H1 (cell line): ENCODE results near the gene TLL2. TPM values are rescaled to one million over a fixed set of nuclear protein-coding genes. Genes with fewer than 3 reads are reported as not detected.

ENCODE experiments used
- ASH2L ChIP-seq: fragments of 200-600, 300-600 bp; sonication (generic); IDR thresholded peaks from one replicate; pipeline ENCODE4 v1.7.1; 2017; ENCODE audit warnings: low read length
- GABPA ChIP-seq: IDR thresholded peaks from 2 replicates; pipeline ENCODE4 v1.6.1; 2011; ENCODE audit warnings: mild to moderate bottlenecking, low read length, moderate library complexity, borderline replicate concordance; ENCODE audit not compliant: insufficient read depth
- SP2 ChIP-seq: IDR thresholded peaks from 2 replicates; pipeline ENCODE4 v1.6.1; 2012; ENCODE audit warnings: mild to moderate bottlenecking, low read length, inconsistent platforms
- TEAD4 ChIP-seq: IDR thresholded peaks from 2 replicates; pipeline ENCODE4 v1.6.1; 2012; ENCODE audit warnings: low read depth, low read length, inconsistent platforms, mixed read lengths
- polyA plus RNA-seq, 7 experiments: library from polyadenylated mRNA; depleted of rRNA in 3 of 7; stranded (reverse) in 5 of 7; unstranded in 2 of 7; fragments of >200 nt in 5 of 7; fragments of 200-250 nt in 2 of 7; gene quantifications; 1 replicate in 5 of 7; 2 replicates in 1 of 7; 4 replicates in 1 of 7; pipeline versions ENCODE4 v1.2.1 to v1.2.3, GENCODE V29; 2011 to 2013; ENCODE audit warnings: missing spikeins in 2 of 7, mixed read lengths in 2 of 7
- total RNA-seq: library from RNA; stranded (reverse); fragmentation: NEBNext Ultra II Directional; extraction: Animal tissue kit (Norgen Biotek cat#: 25700); gene quantifications from 2 replicates; pipeline ENCODE4 v1.2.1, GENCODE V29; 2021
- TF ChIP-seq, protein P1 (sequence below): fragments of 300-600 bp; sonication (generic); IDR thresholded peaks from 2 replicates; pipeline ENCODE4 v1.7.1; 2012; ENCODE audit warnings: low read length, moderate library complexity, mild to moderate bottlenecking, inconsistent platforms; ENCODE audit not compliant: insufficient replicate concordance

TLL2 gene
- total and polyA plus RNA-seq, 2 of the 8 experiments (the other 6 are each of a cell fraction or from before 2014, with no cell fraction given): 2.4 to 3.2 TPM

DNA sequence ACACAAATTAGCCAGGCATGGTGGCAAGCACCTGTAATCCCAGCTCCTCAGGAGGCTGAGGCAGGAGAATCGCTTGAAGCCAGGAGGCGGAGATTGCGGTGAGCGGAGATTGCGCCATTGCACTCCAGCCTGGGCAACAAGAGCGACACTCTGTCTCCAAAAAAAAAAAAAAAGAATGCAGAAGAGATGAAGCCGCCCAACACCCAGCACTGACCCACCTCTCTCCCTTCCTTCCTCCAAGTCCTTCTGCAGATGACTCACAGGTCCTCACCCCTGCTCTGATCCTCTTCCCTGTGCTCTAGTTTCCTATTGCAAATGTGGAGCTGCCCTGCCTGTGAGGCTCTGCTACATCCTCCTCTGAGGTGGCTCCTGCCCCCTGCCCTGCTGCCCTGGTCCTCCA lies 132.9 kb downstream of the TLL2 start (continued):
- TF ChIP-seq, protein P1, sequence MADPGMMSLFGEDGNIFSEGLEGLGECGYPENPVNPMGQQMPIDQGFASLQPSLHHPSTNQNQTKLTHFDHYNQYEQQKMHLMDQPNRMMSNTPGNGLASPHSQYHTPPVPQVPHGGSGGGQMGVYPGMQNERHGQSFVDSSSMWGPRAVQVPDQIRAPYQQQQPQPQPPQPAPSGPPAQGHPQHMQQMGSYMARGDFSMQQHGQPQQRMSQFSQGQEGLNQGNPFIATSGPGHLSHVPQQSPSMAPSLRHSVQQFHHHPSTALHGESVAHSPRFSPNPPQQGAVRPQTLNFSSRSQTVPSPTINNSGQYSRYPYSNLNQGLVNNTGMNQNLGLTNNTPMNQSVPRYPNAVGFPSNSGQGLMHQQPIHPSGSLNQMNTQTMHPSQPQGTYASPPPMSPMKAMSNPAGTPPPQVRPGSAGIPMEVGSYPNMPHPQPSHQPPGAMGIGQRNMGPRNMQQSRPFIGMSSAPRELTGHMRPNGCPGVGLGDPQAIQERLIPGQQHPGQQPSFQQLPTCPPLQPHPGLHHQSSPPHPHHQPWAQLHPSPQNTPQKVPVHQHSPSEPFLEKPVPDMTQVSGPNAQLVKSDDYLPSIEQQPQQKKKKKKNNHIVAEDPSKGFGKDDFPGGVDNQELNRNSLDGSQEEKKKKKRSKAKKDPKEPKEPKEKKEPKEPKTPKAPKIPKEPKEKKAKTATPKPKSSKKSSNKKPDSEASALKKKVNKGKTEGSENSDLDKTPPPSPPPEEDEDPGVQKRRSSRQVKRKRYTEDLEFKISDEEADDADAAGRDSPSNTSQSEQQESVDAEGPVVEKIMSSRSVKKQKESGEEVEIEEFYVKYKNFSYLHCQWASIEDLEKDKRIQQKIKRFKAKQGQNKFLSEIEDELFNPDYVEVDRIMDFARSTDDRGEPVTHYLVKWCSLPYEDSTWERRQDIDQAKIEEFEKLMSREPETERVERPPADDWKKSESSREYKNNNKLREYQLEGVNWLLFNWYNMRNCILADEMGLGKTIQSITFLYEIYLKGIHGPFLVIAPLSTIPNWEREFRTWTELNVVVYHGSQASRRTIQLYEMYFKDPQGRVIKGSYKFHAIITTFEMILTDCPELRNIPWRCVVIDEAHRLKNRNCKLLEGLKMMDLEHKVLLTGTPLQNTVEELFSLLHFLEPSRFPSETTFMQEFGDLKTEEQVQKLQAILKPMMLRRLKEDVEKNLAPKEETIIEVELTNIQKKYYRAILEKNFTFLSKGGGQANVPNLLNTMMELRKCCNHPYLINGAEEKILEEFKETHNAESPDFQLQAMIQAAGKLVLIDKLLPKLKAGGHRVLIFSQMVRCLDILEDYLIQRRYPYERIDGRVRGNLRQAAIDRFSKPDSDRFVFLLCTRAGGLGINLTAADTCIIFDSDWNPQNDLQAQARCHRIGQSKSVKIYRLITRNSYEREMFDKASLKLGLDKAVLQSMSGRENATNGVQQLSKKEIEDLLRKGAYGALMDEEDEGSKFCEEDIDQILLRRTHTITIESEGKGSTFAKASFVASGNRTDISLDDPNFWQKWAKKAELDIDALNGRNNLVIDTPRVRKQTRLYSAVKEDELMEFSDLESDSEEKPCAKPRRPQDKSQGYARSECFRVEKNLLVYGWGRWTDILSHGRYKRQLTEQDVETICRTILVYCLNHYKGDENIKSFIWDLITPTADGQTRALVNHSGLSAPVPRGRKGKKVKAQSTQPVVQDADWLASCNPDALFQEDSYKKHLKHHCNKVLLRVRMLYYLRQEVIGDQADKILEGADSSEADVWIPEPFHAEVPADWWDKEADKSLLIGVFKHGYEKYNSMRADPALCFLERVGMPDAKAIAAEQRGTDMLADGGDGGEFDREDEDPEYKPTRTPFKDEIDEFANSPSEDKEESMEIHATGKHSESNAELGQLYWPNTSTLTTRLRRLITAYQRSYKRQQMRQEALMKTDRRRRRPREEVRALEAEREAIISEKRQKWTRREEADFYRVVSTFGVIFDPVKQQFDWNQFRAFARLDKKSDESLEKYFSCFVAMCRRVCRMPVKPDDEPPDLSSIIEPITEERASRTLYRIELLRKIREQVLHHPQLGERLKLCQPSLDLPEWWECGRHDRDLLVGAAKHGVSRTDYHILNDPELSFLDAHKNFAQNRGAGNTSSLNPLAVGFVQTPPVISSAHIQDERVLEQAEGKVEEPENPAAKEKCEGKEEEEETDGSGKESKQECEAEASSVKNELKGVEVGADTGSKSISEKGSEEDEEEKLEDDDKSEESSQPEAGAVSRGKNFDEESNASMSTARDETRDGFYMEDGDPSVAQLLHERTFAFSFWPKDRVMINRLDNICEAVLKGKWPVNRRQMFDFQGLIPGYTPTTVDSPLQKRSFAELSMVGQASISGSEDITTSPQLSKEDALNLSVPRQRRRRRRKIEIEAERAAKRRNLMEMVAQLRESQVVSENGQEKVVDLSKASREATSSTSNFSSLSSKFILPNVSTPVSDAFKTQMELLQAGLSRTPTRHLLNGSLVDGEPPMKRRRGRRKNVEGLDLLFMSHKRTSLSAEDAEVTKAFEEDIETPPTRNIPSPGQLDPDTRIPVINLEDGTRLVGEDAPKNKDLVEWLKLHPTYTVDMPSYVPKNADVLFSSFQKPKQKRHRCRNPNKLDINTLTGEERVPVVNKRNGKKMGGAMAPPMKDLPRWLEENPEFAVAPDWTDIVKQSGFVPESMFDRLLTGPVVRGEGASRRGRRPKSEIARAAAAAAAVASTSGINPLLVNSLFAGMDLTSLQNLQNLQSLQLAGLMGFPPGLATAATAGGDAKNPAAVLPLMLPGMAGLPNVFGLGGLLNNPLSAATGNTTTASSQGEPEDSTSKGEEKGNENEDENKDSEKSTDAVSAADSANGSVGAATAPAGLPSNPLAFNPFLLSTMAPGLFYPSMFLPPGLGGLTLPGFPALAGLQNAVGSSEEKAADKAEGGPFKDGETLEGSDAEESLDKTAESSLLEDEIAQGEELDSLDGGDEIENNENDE: no peak
- TF ChIP-seq SP2 (no peak), GABPA (no peak), ASH2L (no peak), TEAD4 (no peak)
